ENCODE results near the gene ABR.
A peak's percentile ranks its signal among the peaks of the same experiment; 100 is the strongest.
"Not testable (repeated sequence)": the region's sequence is repeated elsewhere in the genome, so short reads cannot be mapped to it uniquely, and the experiment has no call there.

The ABR gene

DNA sequence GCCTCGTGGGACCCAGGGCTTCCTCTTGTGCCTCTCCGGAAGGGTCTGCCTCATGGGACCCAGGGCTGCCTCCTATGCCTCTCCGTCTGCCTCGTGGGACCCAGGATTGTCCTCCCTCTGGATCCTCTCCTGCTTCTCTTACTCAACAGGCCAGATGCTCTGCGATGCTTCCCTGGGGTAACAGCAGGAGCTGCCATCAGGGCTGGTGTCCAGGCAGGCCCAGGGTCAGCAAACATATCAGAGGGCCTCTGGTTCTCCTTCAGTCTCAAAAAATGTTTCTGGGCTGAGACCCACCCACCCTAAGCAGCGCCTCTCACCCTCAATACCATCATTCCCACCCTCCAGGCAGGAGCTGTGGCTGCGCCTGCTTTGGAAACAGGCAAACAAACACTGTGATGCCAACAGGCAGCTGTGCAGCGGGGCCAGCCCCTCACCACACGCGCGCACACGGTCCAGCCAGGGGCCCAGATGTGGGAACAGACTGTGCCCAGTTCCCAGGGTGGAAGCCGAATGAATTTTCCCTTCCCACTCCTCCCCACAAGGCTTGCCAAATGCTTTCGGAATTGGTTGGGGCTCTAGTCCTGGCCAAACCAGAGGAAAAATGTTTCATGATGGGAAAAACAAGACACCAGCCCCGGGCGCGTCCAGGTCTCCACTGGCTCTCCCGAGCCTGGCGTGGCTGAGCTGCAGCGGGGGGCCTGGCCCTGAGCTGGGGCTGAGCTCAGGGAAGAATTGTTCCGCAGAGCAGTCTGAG lies 171.6 kb downstream of the ABR start:
- no peak for DNase-seq (ENCODE audit: low spot score)

GRCh38 chr17:1007310-1008007 lies 172.3 kb downstream of the ABR start:
- no peak for DNase-seq (ENCODE audit: low spot score)

DNA sequence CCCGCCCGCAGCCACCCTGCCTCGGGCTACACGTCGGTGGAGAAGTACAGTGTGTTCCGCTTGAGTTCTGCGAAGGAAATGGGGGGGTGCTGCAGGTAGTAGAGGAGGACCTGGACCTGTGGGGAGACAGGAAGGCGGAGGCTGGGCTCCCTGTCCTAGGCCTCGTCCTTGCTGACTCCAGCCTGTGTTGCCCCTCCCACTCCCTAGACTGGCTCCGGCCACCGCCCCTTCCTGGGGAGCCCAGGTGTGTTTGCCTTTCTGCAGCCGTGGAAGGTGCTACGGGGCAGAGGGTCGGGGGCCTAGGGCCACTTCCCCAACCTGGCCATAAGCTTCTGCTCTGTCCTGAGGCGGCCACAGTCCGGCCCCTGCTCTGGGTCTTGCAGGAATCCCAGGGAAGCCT lies 173.7 kb downstream of the ABR start:
- no peak for DNase-seq (ENCODE audit: low spot score)

DNA sequence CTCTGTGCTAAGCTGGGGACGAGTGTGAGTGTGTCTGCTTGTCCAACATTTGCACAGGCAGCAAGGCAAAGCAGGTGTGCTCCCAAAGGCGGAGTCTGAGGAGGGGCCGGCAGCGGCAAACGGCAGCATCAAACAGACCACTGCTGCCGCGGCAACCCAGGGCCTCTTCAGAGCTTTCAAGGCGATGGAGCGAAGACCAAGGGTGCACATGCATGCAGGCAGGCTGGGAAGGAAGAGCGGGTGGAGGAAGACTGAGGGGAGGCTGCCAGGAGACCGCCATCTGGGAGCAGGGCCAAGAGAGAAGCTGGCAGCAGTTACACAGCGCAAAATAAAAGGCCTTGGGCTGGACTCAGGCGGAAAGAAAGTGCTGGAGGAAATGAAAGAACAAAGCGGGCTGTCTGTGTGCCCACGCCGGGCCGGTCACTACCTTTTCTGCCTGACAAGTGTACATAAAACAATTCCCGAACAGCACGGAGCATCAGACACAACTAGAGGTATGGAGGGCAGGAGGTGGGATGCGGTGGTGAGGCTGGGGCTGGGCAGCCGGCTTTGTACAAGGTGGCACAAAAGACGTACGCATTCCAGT lies 174.3 kb downstream of the ABR start:
- no peak for DNase-seq (ENCODE audit: low spot score)

DNA sequence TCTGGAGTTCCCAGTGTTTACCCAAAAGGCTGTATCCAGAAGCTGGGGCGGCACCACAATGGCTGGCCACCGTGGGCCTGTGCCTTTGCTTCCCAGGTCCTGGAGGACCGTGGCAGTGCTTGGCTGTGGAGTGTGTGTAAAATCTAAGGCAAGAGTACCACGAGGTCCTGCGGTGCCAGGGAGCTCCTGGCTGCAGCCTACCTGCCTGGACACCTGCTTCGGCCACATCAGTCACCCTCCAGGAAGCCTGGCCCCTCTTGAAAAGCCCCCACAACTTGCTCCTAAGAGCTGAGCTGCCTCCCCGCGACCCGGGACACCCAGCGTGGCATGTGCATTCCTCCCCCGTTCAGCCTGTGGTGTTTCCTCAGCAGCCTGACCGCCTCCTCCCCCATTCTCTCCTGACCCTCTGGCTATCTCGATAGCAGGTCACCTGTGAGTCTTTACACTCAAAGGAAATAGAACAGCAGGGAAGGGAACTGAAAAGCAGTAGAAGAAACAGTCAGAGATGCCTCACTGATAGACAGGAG lies 174.9 kb downstream of the ABR start:
- no peak for DNase-seq (ENCODE audit: low spot score)

DNA sequence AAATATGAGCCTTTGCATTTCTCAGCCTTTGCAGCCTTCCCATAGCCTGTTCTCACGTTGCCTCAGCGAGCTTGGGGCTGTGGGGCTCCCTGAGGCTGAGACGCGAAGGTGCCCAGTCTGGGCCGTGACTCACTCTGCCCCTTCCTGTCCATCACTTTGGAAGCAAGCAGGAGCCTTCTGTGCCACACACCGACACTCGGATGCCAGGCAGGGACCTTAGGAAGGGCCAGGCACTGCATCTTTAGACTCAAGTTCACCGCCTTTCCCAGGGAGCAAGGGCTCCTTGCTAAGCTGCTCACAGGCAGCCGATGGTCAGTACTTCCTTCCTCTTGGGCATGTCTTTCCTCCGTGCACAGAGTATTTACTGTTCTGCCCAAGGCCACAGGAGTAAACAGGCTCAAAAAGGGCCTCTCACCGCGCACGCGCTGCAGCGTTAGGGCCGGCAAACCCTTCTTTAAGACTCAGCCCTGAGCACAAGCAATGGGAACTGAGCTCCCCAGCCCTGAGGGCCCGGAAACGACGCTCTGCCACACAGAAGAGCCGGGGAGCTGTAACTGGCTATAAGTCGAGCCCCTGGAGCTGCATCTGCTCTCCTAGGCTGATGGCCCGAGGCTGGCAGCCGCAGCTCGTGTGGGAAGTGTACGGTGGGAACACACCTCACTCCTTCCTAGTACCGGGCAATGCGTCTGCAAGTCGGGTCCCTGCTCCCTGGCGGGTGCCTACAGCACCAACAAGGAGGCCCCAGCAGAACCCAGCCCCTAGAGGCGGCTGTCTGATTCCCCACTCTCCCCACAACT lies 175.6 kb downstream of the ABR start:
- DNase-seq (ENCODE audit: low spot score): no peak

- DNase-seq (ENCODE audit: low spot score): no peak
These were observed 176.2 kb downstream of the ABR start for GRCh38 chr17:1003633-1003971.

DNA sequence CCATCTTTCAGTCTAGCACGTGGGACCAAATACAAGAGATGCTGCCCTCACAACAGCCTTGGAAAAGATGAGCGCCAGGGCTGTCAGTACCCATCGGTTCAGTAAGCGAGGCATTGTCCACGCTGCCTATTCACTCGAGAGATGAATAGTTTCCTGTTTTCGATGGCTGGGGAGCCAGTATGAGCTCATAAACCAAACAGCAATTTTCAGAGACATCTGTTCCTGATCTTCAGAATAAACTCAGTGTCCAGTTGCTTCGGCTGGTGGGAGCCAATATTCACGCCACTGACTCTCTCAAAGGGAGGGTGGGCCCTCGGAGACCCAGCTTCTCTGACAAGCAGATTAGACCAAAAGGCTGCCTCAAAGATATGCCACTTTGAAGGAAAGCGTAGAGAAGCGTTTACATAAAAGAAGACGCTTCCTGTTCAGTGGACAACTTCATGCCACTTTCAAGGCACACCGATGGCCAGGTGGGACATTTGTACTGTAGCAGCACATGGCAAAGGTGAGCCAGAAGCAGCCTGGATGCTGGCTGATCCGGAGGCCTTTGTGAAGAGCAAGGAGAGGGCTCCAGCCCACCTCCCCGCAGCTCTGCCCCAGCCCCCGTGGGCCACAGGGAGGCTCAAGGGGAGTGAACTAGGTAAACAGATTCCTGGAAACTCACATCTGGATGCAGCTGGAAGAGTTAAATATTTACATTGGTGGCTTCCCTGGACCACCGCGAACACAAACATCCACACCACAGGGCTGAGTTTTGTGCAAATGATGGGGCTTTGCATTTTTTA lies 176.8 kb downstream of the ABR start:
- DNase-seq (ENCODE audit: low spot score): no peak

DNA sequence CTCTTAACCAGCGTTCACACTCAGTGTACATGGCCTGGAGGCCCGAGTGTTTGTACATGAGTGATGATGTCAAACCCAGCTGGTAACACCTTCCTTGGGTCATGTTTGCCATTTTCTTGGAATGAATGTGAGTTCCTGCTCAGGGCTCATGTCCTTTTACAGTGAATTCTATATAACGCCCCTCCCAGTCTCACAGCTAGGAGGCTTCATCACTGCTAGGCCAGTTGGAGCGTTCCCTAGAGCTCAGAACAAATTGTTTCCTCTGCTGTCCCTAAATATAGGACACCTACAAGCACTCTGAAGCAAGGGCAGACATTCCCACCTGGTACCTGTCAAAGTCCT lies 177.4 kb downstream of the ABR start:
- DNase-seq (ENCODE audit: low spot score): no peak

- DNase-seq (ENCODE audit: low spot score): no peak
These were observed 178.0 kb downstream of the ABR start for GRCh38 chr17:1001640-1002411.

GRCh38 chr17:1000597-1001461 lies 179.0 kb downstream of the ABR start:
- DNase-seq (ENCODE audit: low spot score): no peak

- no peak for DNase-seq (ENCODE audit: low spot score)
These were observed 181.7 kb downstream of the ABR start for GRCh38 chr17:998111-998510.

GRCh38 chr17:996554-997344 lies 183.0 kb downstream of the ABR start, which contains the start of gene TIMM22:
TIMM22 (plus strand) TSS chr17:997129; CDS start chr17:997143, 14 bp downstream.
- peak; percentile 95 for DNase-seq (ENCODE audit: low spot score)

- not testable (repeated sequence) for DNase-seq (ENCODE audit: low spot score)
These were observed 184.5 kb downstream of the ABR start for GRCh38 chr17:995324-995723.

DNA sequence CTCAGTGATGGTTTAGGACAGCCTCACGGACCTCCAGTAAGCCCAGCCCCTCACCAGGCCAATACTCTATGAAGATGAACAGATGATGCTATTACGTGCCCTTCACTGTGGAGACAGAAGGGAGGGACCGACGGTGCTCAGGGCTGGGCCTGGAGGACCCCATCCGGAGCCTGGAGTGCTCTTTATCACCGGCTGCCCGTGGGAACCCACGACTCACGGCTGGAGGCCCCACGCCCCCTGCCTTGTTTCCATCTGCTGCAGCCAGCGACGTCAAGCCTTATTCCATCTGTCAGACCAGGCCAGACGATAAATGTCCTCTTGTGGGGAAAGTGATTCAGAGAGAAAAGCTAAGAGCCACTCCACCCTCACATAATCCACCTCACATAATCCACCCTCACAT lies 186.8 kb downstream of the ABR start:
- DNase-seq (ENCODE audit: low spot score): no peak

GRCh38 chr17:988561-988960 lies 191.2 kb downstream of the ABR start:
- no peak for DNase-seq (ENCODE audit: low spot score)

- no peak for DNase-seq (ENCODE audit: low spot score)
These were observed 191.8 kb downstream of the ABR start for GRCh38 chr17:987931-988330.

- DNase-seq (ENCODE audit: low spot score): no peak
These were observed 193.4 kb downstream of the ABR start for GRCh38 chr17:986322-986929.

GRCh38 chr17:983921-984320 lies 195.9 kb downstream of the ABR start:
- DNase-seq (ENCODE audit: low spot score): no peak
